ENCODE results near the gene LRRC15. TPM values are rescaled to one million over a fixed set of nuclear protein-coding genes. Genes with fewer than 3 reads are reported as not detected.

LRRC15 gene
- total and polyA plus RNA-seq, 2 experiments from 2014 or later: 0.05 to 0.14 TPM

DNA sequence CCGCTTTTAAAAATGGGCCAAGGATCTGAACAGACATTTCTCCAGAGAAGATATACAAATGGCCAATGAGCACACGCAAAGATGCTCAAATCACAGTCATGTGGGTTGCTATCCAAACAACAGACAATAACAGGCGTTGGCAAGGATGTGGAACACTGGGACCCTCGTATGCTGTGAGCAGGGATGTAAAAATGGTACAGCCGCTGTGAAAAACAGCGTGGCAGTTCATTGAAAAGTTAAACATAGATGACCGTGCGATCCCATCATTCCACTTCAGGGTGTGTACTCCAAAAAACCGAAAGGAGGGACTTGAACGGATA lies 6.7 kb upstream of the LRRC15 start (continued):
- TF ChIP-seq, protein P1, sequence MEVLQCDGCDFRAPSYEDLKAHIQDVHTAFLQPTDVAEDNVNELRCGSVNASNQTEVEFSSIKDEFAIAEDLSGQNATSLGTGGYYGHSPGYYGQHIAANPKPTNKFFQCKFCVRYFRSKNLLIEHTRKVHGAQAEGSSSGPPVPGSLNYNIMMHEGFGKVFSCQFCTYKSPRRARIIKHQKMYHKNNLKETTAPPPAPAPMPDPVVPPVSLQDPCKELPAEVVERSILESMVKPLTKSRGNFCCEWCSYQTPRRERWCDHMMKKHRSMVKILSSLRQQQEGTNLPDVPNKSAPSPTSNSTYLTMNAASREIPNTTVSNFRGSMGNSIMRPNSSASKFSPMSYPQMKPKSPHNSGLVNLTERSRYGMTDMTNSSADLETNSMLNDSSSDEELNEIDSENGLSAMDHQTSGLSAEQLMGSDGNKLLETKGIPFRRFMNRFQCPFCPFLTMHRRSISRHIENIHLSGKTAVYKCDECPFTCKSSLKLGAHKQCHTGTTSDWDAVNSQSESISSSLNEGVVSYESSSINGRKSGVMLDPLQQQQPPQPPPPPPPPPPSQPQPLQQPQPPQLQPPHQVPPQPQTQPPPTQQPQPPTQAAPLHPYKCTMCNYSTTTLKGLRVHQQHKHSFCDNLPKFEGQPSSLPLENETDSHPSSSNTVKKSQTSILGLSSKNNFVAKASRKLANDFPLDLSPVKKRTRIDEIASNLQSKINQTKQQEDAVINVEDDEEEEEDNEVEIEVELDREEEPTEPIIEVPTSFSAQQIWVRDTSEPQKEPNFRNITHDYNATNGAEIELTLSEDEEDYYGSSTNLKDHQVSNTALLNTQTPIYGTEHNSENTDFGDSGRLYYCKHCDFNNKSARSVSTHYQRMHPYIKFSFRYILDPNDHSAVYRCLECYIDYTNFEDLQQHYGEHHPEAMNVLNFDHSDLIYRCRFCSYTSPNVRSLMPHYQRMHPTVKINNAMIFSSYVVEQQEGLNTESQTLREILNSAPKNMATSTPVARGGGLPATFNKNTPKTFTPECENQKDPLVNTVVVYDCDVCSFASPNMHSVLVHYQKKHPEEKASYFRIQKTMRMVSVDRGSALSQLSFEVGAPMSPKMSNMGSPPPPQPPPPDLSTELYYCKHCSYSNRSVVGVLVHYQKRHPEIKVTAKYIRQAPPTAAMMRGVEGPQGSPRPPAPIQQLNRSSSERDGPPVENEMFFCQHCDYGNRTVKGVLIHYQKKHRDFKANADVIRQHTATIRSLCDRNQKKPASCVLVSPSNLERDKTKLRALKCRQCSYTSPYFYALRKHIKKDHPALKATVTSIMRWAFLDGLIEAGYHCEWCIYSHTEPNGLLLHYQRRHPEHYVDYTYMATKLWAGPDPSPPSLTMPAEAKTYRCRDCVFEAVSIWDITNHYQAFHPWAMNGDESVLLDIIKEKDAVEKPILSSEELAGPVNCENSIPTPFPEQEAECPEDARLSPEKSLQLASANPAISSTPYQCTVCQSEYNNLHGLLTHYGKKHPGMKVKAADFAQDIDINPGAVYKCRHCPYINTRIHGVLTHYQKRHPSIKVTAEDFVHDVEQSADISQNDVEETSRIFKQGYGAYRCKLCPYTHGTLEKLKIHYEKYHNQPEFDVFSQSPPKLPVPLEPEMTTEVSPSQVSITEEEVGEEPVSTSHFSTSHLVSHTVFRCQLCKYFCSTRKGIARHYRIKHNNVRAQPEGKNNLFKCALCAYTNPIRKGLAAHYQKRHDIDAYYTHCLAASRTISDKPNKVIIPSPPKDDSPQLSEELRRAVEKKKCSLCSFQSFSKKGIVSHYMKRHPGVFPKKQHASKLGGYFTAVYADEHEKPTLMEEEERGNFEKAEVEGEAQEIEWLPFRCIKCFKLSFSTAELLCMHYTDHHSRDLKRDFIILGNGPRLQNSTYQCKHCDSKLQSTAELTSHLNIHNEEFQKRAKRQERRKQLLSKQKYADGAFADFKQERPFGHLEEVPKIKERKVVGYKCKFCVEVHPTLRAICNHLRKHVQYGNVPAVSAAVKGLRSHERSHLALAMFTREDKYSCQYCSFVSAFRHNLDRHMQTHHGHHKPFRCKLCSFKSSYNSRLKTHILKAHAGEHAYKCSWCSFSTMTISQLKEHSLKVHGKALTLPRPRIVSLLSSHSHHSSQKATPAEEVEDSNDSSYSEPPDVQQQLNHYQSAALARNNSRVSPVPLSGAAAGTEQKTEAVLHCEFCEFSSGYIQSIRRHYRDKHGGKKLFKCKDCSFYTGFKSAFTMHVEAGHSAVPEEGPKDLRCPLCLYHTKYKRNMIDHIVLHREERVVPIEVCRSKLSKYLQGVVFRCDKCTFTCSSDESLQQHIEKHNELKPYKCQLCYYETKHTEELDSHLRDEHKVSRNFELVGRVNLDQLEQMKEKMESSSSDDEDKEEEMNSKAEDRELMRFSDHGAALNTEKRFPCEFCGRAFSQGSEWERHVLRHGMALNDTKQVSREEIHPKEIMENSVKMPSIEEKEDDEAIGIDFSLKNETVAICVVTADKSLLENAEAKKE (CRISPR knock-in tag; IDR thresholded peaks at IDR 0.05): no peak

DNA sequence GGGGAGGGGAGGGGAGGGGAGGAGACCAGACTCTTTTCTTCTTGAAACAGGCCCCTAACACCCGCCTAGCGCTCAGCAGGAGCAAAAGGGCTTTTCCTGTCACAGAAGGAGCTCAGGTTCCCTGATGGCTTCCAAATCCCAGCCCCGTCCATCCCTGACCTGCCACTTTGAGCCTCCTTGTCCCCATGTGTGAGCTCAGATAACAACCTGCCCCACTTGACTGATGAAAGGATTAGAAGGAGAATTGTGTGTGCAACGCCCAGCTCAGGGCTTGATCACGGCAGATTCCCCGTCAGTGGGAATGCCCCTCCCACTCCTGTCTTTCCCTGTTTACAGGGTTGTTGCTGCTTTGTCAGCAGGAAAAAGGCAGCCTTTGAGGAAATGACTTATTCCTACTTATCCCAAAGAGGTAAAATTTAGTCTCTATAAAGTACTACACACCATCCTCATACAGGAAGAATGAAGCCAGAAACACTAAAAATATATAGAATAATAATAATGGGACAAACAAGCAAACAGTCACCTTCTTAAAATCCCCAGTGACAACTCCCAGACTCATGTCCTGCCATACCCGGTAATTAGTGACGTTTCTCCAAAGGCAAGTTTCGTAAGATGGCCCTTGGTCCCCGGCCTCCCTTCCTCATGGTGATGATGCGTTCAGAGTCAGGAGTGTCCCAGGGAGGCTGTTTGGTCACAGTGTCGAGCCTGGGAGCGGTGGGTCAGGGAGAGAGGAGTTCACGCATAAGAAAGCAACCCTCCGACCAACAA lies 6.1 kb upstream of the LRRC15 start:
- DNase-seq (ENCODE audit: low spot score) (no peak), ATAC-seq (peak; percentile 18; the same call in 1 of the 3 replicates)
- Histone ChIP-seq H4K20me1 (replicated peaks; ENCODE audit: insufficient read depth) (no peaks in the 10 kb centered on the region), H3K27ac (ENCODE audit: low read depth) (no peak overlapping the region), H3K79me2 (replicated peaks; ENCODE audit: insufficient read depth) (no peaks in the 10 kb centered on the region), H3K36me3 (ENCODE audit: insufficient read depth) (no peaks in the 10 kb centered on the region), H3K4me1 (ENCODE audit: insufficient read depth) (peaks cover 12% of the 10 kb centered on the region), H2AFZ (peak overlapping the region; percentile 86), H3K9me2 (ENCODE audit: insufficient read depth) (no peaks in the 10 kb centered on the region), H3F3A (replicated peaks; ENCODE audit: low read depth) (no peaks in the 10 kb centered on the region), H3K27me3 (ENCODE audit: insufficient read depth) (no peaks in the 10 kb centered on the region), H3K4me3 (no peak overlapping the region), H3K4me2 (peak overlapping the region; percentile 71)
- H3K4me3 Mint-ChIP-seq: peak overlapping the region; percentile 31; the same call in 2 of the 3 replicates
- H3K27me3 Mint-ChIP-seq (ENCODE audit: insufficient read depth, low read depth, poor library complexity): peaks cover 17% of the 10 kb centered on the region
- TF ChIP-seq STAT1 (IDR thresholded peaks at IDR 0.05; ENCODE audit: unreplicated experiment) (no peak), ZNF331 (CRISPR knock-in tag; IDR thresholded peaks at IDR 0.05; ENCODE audit: low read depth) (no peak), EZH2 (IDR thresholded peaks at IDR 0.05; ENCODE audit: low read depth, unreplicated experiment) (no peak), JUNB (IDR thresholded peaks at IDR 0.05; ENCODE audit: unreplicated experiment) (no peak)
- TF ChIP-seq, protein P2, sequence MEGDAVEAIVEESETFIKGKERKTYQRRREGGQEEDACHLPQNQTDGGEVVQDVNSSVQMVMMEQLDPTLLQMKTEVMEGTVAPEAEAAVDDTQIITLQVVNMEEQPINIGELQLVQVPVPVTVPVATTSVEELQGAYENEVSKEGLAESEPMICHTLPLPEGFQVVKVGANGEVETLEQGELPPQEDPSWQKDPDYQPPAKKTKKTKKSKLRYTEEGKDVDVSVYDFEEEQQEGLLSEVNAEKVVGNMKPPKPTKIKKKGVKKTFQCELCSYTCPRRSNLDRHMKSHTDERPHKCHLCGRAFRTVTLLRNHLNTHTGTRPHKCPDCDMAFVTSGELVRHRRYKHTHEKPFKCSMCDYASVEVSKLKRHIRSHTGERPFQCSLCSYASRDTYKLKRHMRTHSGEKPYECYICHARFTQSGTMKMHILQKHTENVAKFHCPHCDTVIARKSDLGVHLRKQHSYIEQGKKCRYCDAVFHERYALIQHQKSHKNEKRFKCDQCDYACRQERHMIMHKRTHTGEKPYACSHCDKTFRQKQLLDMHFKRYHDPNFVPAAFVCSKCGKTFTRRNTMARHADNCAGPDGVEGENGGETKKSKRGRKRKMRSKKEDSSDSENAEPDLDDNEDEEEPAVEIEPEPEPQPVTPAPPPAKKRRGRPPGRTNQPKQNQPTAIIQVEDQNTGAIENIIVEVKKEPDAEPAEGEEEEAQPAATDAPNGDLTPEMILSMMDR (conservative IDR thresholded peaks at IDR 0.05; ENCODE audit: low read depth in 2 of 2): no peak
- peak overlapping the region; percentile 18; the same call in 1 of the 2 replicates for H3K27ac Mint-ChIP-seq
- H3K4me1 Mint-ChIP-seq: peaks cover 35% of the 10 kb centered on the region
- no peaks in the 10 kb centered on the region for H3K36me3 Mint-ChIP-seq (ENCODE audit: low read depth)
- H3K9me3 Mint-ChIP-seq: no peaks in the 10 kb centered on the region
